IMR-90 (cell line): Measurements from ENCODE around the gene INPP4A.

Experiments used
- CTCF ChIP-seq: conservative IDR thresholded peaks from 2 replicates; pipeline ENCODE4 v1.5.1; 2012; ENCODE audit warnings: mild to moderate bottlenecking, low read depth, low read length, improper control_type of control experiment
- MAFK ChIP-seq: IDR thresholded peaks from 2 replicates; pipeline ENCODE4 v1.6.1; 2012; ENCODE audit warnings: low read depth, low read length, improper control_type of control experiment
- MAZ ChIP-seq: IDR thresholded peaks from 2 replicates; pipeline ENCODE4 v1.6.1; 2012; ENCODE audit warnings: low read depth, mild to moderate bottlenecking, low read length, improper control_type of control experiment, moderate library complexity, borderline replicate concordance
- POLR2A ChIP-seq: IDR thresholded peaks from 2 replicates; pipeline ENCODE4 v1.6.1; 2012; ENCODE audit warnings: mild to moderate bottlenecking, low read depth, low read length
- RAD21 ChIP-seq: IDR thresholded peaks from 2 replicates; pipeline ENCODE4 v1.6.1; 2012; ENCODE audit warnings: low read length, improper control_type of control experiment
- SMC3 ChIP-seq: fragments of 150-350 bp; IDR thresholded peaks from 2 replicates; pipeline ENCODE4 v1.6.1; 2016; ENCODE audit warnings: low read depth, mild to moderate bottlenecking, antibody characterized with exemption, low read length, moderate library complexity

GRCh38 chr2:98507891-98508708 is 63.4 kb downstream of the INPP4A start:
- TF ChIP-seq MAFK = no peak
- no peak for TF ChIP-seq CTCF
- TF ChIP-seq POLR2A = no peak
- TF ChIP-seq MAZ = no peak
- TF ChIP-seq RAD21 = no peak
- TF ChIP-seq SMC3 = no peak
